SK-N-SH (cell line): ENCODE data around the gene PYY. TPM values are rescaled to one million over a fixed set of nuclear protein-coding genes. Genes with fewer than 3 reads are reported as not detected.
"Not testable (repeated sequence)": the region's sequence is repeated elsewhere in the genome, so short reads cannot be mapped to it uniquely, and the experiment has no call there.

Experiments
- CTCF ChIA-PET: fragments of 300-600, 350-600 bp; formaldehyde crosslinking; extraction: SDS; loops from one replicate; lab custom pipeline; 2021; lab: Yijun Ruan, JAX
- POLR2A ChIA-PET: fragments of 350-600 bp; sonication (Branson Sonifier 250); formaldehyde crosslinking; extraction: SDS; loops from one replicate; lab custom pipeline; 2020; ENCODE audit warnings: antibody characterized with exemption, inconsistent platforms; lab: Yijun Ruan, JAX
- DNase-seq: peaks from one replicate; pipeline ENCODE4 v3.0.0; 2012
- H2AFZ ChIP-seq: fragments of 200-600 bp; sonication (generic); 2 replicates; pipeline ENCODE4 v1.8.1; 2016; ENCODE audit warnings: antibody characterized with exemption, mild to moderate bottlenecking, low read depth
- H3F3A ChIP-seq: fragments of 200-600 bp; sonication (generic); replicated peaks from 2 replicates; pipeline ENCODE3; 2016; ENCODE audit warnings: antibody characterized with exemption, mild to moderate bottlenecking; ENCODE audit not compliant: insufficient read depth
- H3K27ac ChIP-seq, 2 experiments: fragments of 200-500 bp in 1 of 2; fragments of 200-600 bp in 1 of 2; sonication (Bioruptor generic) in 1 of 2; sonication (generic), shearing (Covaris generic) in 1 of 2; 2 replicates each; pipeline versions ENCODE4 v1.5.1 to v1.6.1; 2014 to 2016; ENCODE audit warnings: low read depth in 2 of 2, inconsistent platforms in 1 of 2, low read length in 1 of 2, mild to moderate bottlenecking in 1 of 2, mixed read lengths in 1 of 2
- H3K27me3 ChIP-seq: fragments of 200-600 bp; sonication (generic), shearing (Covaris generic); 2 replicates; pipeline ENCODE4 v1.6.1; 2016; ENCODE audit warnings: mixed run types; ENCODE audit not compliant: insufficient read depth
- H3K36me3 ChIP-seq, 2 experiments: fragments of 200-500 bp in 1 of 2; fragments of 200-600 bp in 1 of 2; sonication (Bioruptor generic) in 1 of 2; sonication (generic) in 1 of 2; replicated peaks in 1 of 2; 2 replicates each; pipeline versions ENCODE3 to v1.5.1; 2014 to 2016; ENCODE audit warnings: low read length in 1 of 2, mild to moderate bottlenecking in 1 of 2; ENCODE audit not compliant: insufficient read depth in 2 of 2, control insufficient read depth in 1 of 2
- H3K4me1 ChIP-seq, 2 experiments: fragments of 200-500 bp in 1 of 2; fragments of 200-600 bp in 1 of 2; sonication (Bioruptor generic) in 1 of 2; sonication (generic), shearing (Covaris generic) in 1 of 2; 2 replicates each; pipeline versions ENCODE4 v1.5.1 to v1.6.1; 2014 to 2016; ENCODE audit warnings: low read depth in 1 of 2, low read length in 1 of 2, mixed run types in 1 of 2; ENCODE audit not compliant: insufficient read depth in 2 of 2, control insufficient read depth in 1 of 2
- H3K4me2 ChIP-seq: fragments of 200-600 bp; sonication (generic), shearing (Covaris generic); 2 replicates; pipeline ENCODE4 v1.6.1; 2017; ENCODE audit warnings: mixed run types
- H3K4me3 ChIP-seq, 2 experiments: fragments of 200-500 bp in 1 of 2; fragments of 200-600 bp in 1 of 2; sonication (Bioruptor generic) in 1 of 2; sonication (generic), shearing (Covaris generic) in 1 of 2; 2 replicates each; pipeline versions ENCODE4 v1.5.1 to v1.8.1; 2014 to 2016; ENCODE audit warnings: low read depth in 2 of 2, inconsistent platforms in 1 of 2, low read length in 1 of 2, mild to moderate bottlenecking in 1 of 2, mixed read lengths in 1 of 2, moderate library complexity in 1 of 2
- H3K79me2 ChIP-seq: fragments of 200-600 bp; sonication (generic); 2 replicates; pipeline ENCODE4 v1.8.1; 2017; ENCODE audit warnings: mild to moderate bottlenecking; ENCODE audit not compliant: insufficient read depth
- H3K9ac ChIP-seq: fragments of 200-600 bp; sonication (generic); 2 replicates; pipeline ENCODE4 v1.6.1; 2017; ENCODE audit warnings: mixed run types
- H3K9me2 ChIP-seq: fragments of 200-600 bp; sonication (generic); 2 replicates; pipeline ENCODE4 v1.6.1; 2017; ENCODE audit warnings: mixed run types
- H3K9me3 ChIP-seq: fragments of 200-600 bp; sonication (generic); 2 replicates; pipeline ENCODE4 v1.6.1; 2017; ENCODE audit warnings: mixed run types, mild to moderate bottlenecking, moderate library complexity
- H4K20me1 ChIP-seq: fragments of 200-600 bp; sonication (generic); 2 replicates; pipeline ENCODE4 v1.6.1; 2017; ENCODE audit warnings: mild to moderate bottlenecking, mixed run types; ENCODE audit not compliant: insufficient read depth
- CTCF ChIP-seq: fragments of 200-600 bp; sonication (generic); IDR thresholded peaks from 2 replicates; pipeline ENCODE4 v1.6.1; 2017; ENCODE audit warnings: antibody characterized with exemption, mild to moderate bottlenecking, moderate library complexity
- EZH2phosphoT487 ChIP-seq: fragments of 200-600 bp; sonication (generic); IDR thresholded peaks from 2 replicates; pipeline ENCODE4 v1.6.1; 2017; ENCODE audit warnings: low read depth, mixed run types, mild to moderate bottlenecking, antibody characterized with exemption, moderate library complexity, borderline replicate concordance
- FOSL2 ChIP-seq: IDR thresholded peaks from 2 replicates; pipeline ENCODE4 v1.4.0; 2012; ENCODE audit warnings: low read depth, mild to moderate bottlenecking, moderate library complexity, borderline replicate concordance
- FOXJ3 ChIP-seq: sonication (generic); formaldehyde crosslinking; IDR thresholded peaks from 2 replicates; pipeline ENCODE4 v1.5.1; 2020; ENCODE audit warnings: mild to moderate bottlenecking, missing genetic modification reagents
- FOXM1 ChIP-seq: IDR thresholded peaks from 2 replicates; pipeline ENCODE4 v1.4.0; 2012; ENCODE audit warnings: low read depth, mild to moderate bottlenecking
- GABPA ChIP-seq: IDR thresholded peaks from 2 replicates; pipeline ENCODE4 v1.4.0; 2012; ENCODE audit warnings: low read depth, mild to moderate bottlenecking
- JUND ChIP-seq: IDR thresholded peaks from 2 replicates; pipeline ENCODE4 v1.4.0; 2012
- MXI1 ChIP-seq: IDR thresholded peaks from 2 replicates; pipeline ENCODE4 v1.6.1; 2012; ENCODE audit warnings: mild to moderate bottlenecking, low read depth, low read length, improper control_type of control experiment
- NFIC ChIP-seq: IDR thresholded peaks from 2 replicates; pipeline ENCODE4 v1.4.0; 2012; ENCODE audit warnings: borderline replicate concordance
- NRF1 ChIP-seq: IDR thresholded peaks from 2 replicates; pipeline ENCODE4 v1.6.1; 2012; ENCODE audit warnings: low read depth, mild to moderate bottlenecking, low read length
- POLR2AphosphoS5 ChIP-seq: IDR thresholded peaks from 2 replicates; pipeline ENCODE4 v1.6.1; 2012; ENCODE audit warnings: low read depth, low read length
- REST ChIP-seq: IDR thresholded peaks from 2 replicates; pipeline ENCODE4 v1.6.1; 2012; ENCODE audit warnings: mild to moderate bottlenecking, low read depth, low read length, moderate library complexity
- RXRA ChIP-seq: IDR thresholded peaks from 2 replicates; pipeline ENCODE4 v1.4.0; 2012; ENCODE audit warnings: low read depth, mild to moderate bottlenecking, borderline replicate concordance
- TCF12 ChIP-seq: IDR thresholded peaks from 2 replicates; pipeline ENCODE4 v1.4.0; 2012
- TEAD4 ChIP-seq: IDR thresholded peaks from 2 replicates; pipeline ENCODE4 v1.4.0; 2012; ENCODE audit warnings: mild to moderate bottlenecking, borderline replicate concordance; ENCODE audit not compliant: insufficient read depth
- ZBTB33 ChIP-seq: IDR thresholded peaks from 2 replicates; pipeline ENCODE4 v1.4.0; 2012; ENCODE audit warnings: low read depth, borderline replicate concordance
- WGBS: methylation state at CpG from one replicate; pipeline ENCODE4 v1.1.6; 2017; ENCODE audit warnings: low lambda C conversion rate; 5-methylcytosine and 5-hydroxymethylcytosine counted together
- polyA plus RNA-seq, 3 experiments: library from polyadenylated mRNA; depleted of rRNA; stranded (reverse); fragments of >200 nt; gene quantifications; 2 replicates each; pipeline ENCODE4 v1.2.3, GENCODE V29; 2012
- TF ChIP-seq, protein P1 (sequence below): IDR thresholded peaks from 2 replicates; pipeline ENCODE4; 2012

The PYY gene
- polyA plus RNA-seq, 1 of the 3 experiments (the other 2 are of a cell fraction) = 0.21 TPM

DNA sequence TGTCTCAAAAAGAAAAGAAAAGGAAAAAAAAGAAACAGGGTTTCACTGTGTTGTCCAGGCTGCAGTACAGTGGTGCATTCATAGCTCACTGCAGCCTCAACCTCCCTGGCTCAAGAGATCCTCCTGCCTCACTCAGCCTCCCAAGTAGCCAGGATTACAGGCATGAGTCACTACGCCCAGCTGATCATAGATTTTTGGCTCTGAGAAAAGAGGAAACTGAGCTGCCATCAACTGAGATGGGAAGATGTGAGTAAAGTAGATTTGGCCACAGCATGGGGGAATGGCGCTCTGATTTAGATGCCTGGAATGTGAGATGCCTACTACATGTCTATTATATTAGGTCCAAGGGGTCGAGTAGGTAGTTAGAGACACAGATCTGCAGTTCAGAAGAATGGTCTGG lies 44.8 kb upstream of the PYY start:
- Histone ChIP-seq H3K9me2 (no peaks in the 10 kb centered on the region), H4K20me1 (no peaks in the 10 kb centered on the region), H3K4me1 (peaks cover 3 to 5% of the 10 kb centered on the region in 2 experiments; a peak in 3 of 4 replicates), H3K9me3 (no peaks in the 10 kb centered on the region), H3K9ac (no peak overlapping the region), H3F3A (peaks cover 13% of the 10 kb centered on the region), H2AFZ (no peak overlapping the region; the same call in 1 of the 2 replicates), H3K27me3 (no peaks in the 10 kb centered on the region), H3K79me2 (no peaks in the 10 kb centered on the region), H3K4me2 (peak overlapping the region; percentile 27), H3K27ac (peak overlapping the region in 1 of 2 experiments; percentile 76; a peak in 2 of 4 replicates), H3K36me3 (no peaks in the 10 kb centered on the region), H3K4me3 (no peak overlapping the region)
- ChIA-PET CTCF (interaction anchor here (0.6 to 31.1 kb wide), 4 partner anchors 55 to 119 kb away, joined by 3 to 638 read pairs (median 6); partner anchors contain the start of gene PPY), POLR2A (interaction anchor here (0.6 kb wide), 1 partner anchor 150 kb away, joined by 3 read pairs; no protein-coding TSS in a partner anchor)
- TF ChIP-seq POLR2AphosphoS5 (no peak), FOXM1 (no peak), NFIC (peak; percentile 39; the same call in 1 of the 2 replicates), NRF1 (no peak), ZBTB33 (no peak), MXI1 (no peak), TEAD4 (0 out of 2 replicates have a peak, but pooled peaks have one; percentile 29), CTCF (no peak), JUND (peak; percentile 63; the same call in 1 of the 2 replicates), FOXJ3 (CRISPR knock-in tag) (no peak), GABPA (no peak), REST (no peak), TCF12 (peak; percentile 15; the same call in 1 of the 2 replicates), FOSL2 (peak; percentile 84), RXRA (no peak), EZH2phosphoT487 (no peak)
- TF ChIP-seq, protein P1, sequence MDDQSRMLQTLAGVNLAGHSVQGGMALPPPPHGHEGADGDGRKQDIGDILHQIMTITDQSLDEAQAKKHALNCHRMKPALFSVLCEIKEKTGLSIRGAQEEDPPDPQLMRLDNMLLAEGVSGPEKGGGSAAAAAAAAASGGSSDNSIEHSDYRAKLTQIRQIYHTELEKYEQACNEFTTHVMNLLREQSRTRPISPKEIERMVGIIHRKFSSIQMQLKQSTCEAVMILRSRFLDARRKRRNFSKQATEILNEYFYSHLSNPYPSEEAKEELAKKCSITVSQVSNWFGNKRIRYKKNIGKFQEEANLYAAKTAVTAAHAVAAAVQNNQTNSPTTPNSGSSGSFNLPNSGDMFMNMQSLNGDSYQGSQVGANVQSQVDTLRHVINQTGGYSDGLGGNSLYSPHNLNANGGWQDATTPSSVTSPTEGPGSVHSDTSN = peak; percentile 68
- no peak for DNase-seq
- 35% methylated on average over 2 of the region's 3 CpGs for WGBS

DNA sequence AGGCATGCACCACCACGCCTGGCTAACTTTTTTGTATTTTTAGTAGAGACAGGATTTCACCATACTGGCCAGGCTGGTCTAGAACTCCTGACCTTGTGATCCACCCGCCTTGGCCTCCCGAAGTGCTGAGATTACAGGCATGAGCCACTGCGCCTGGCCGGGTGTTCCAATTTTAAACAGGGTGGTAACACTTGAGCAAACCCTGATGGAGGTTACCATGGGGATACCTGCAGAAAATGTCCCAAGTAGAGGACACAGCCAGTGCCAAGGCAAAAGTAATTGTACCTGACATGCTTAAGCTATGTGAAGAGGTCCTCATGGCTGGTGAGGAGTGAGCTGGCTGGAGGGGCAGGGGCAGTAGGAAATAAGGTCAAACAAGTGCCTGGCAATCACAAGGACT lies 43.4 kb upstream of the PYY start:
- H3K27ac ChIP-seq, H3K9me3 ChIP-seq, H3K36me3 ChIP-seq, H2AFZ ChIP-seq, H3K4me2 ChIP-seq, H3K27me3 ChIP-seq, H4K20me1 ChIP-seq, DNase-seq, H3K4me1 ChIP-seq, H3K9me2 ChIP-seq, POLR2A ChIA-PET, H3K4me3 ChIP-seq, H3K79me2 ChIP-seq, H3K9ac ChIP-seq: not testable (repeated sequence)
- H3F3A ChIP-seq = peaks cover 13% of the 10 kb centered on the region
- WGBS = 90% methylated on average over 5 of the region's 5 CpGs
- CTCF ChIA-PET = interaction anchor here (0.7 to 31.1 kb wide), 5 partner anchors 11 to 88 kb away, joined by 3 to 638 read pairs (median 46); partner anchors contain the start of genes MPP2 and PPY
